PC-9 (cell line): ENCODE data around the gene SNRPD1. TPM values are rescaled to one million over a fixed set of nuclear protein-coding genes. Genes with fewer than 3 reads are reported as not detected.
A peak's percentile ranks its signal among the peaks of the same experiment; 100 is the strongest.
"Not testable (repeated sequence)": the region's sequence is repeated elsewhere in the genome, so short reads cannot be mapped to it uniquely, and the experiment has no call there.

Experiments
- BruUV-seq: library from RNA; stranded (reverse); fragments of 400-500 nt; replicated peaks from 2 replicates; lab custom pipeline; 2021; lab: Mats Ljungman, UMichigan
- CTCF ChIA-PET: fragments of 300-600 bp; sonication (Branson Sonifier 250); formaldehyde crosslinking; loops from one replicate; lab custom pipeline; 2022; ENCODE audit warnings: antibody characterized with exemption; lab: Charles Lee
- POLR2A ChIA-PET: fragments of 300-600 bp; sonication (Branson Sonifier 250); formaldehyde crosslinking; loops from one replicate; lab custom pipeline; 2022; ENCODE audit warnings: antibody characterized with exemption; ENCODE audit not compliant: unreplicated experiment; lab: Charles Lee
- DNase-seq, 2 experiments: peaks; one replicate each; pipeline versions ENCODE4 v3.0.0 to v3.0.0-alpha.2; 2015 to 2022; ENCODE audit warnings: mixed read lengths in 1 of 2
- H2AFZ ChIP-seq: fragments of 200-600 bp; sonication (generic); 2 replicates; pipeline ENCODE4 v1.8.1; 2017; ENCODE audit warnings: antibody characterized with exemption
- H3F3A ChIP-seq: fragments of 200-600 bp; sonication (generic); 2 replicates; pipeline ENCODE4 v1.8.1; 2017; ENCODE audit warnings: antibody characterized with exemption, mild to moderate bottlenecking, low read depth; ENCODE audit not compliant: insufficient read depth
- H3K27ac ChIP-seq: fragments of 200-600 bp; sonication (generic); 2 replicates; pipeline ENCODE4 v1.6.1; 2016; ENCODE audit warnings: mixed run types
- H3K27me3 ChIP-seq: fragments of 200-600 bp; sonication (generic); 2 replicates; pipeline ENCODE4 v1.6.1; 2016; ENCODE audit warnings: low read depth, mixed run types; ENCODE audit not compliant: insufficient read depth
- H3K36me3 ChIP-seq: fragments of 200-600 bp; sonication (generic); 2 replicates; pipeline ENCODE4 v1.6.1; 2016; ENCODE audit warnings: low read depth, mixed run types
- H3K4me1 ChIP-seq: fragments of 200-600 bp; sonication (generic); replicated peaks from 2 replicates; pipeline ENCODE4 v1.6.1; 2016; ENCODE audit warnings: mixed run types; ENCODE audit not compliant: insufficient read depth
- H3K4me2 ChIP-seq: fragments of 200-600 bp; sonication (generic); 2 replicates; pipeline ENCODE4 v1.6.1; 2017; ENCODE audit warnings: mixed run types
- H3K4me3 ChIP-seq: fragments of 200-600 bp; sonication (generic); 2 replicates; pipeline ENCODE4 v1.6.1; 2016; ENCODE audit warnings: mixed run types
- H3K79me2 ChIP-seq: fragments of 200-600 bp; sonication (generic); 2 replicates; pipeline ENCODE4 v1.6.1; 2017; ENCODE audit warnings: low read depth, mixed run types
- H3K9me2 ChIP-seq: fragments of 200-600 bp; sonication (generic); 2 replicates; pipeline ENCODE4 v1.8.1; 2017; ENCODE audit warnings: mild to moderate bottlenecking; ENCODE audit not compliant: insufficient read depth
- H3K9me3 ChIP-seq: fragments of 200-600 bp; sonication (generic); 2 replicates; pipeline ENCODE4 v1.8.1; 2016; ENCODE audit warnings: low read depth; ENCODE audit not compliant: insufficient read depth
- H4K20me1 ChIP-seq: fragments of 200-600 bp; sonication (generic); 2 replicates; pipeline ENCODE4 v1.8.1; 2017; ENCODE audit not compliant: insufficient read depth
- EZH2 ChIP-seq: fragments of 200-600 bp; sonication (generic); IDR thresholded peaks from 2 replicates; pipeline ENCODE4 v1.8.0; 2017; ENCODE audit warnings: antibody characterized with exemption, low read depth
- intact Hi-C: fragments of 100-400 bp; cut with micrococcal nuclease; formaldehyde crosslinking; loops from one replicate; pipeline ENCODE4 v1.10.0; 2022; ENCODE audit not compliant: unreplicated experiment
- total RNA-seq: library from RNA; stranded (reverse); gene quantifications from 2 replicates; pipeline ENCODE4 v1.2.3, GENCODE V29; 2021
- TF ChIP-seq, protein P1 (sequence below): fragments of 200-600 bp; sonication (generic); conservative IDR thresholded peaks from 2 replicates; pipeline ENCODE4 v1.6.1; 2017; ENCODE audit warnings: mixed run types, antibody characterized with exemption, mild to moderate bottlenecking, moderate library complexity

Gene SNRPD1
- total RNA-seq, 1 experiment from 2014 or later = 57.6 TPM

- no peaks in the 10 kb centered on the region for H3K9me2 ChIP-seq
- intact Hi-C loops = loop anchor here (10.0 kb wide), 1 partner anchor 410 kb away; no protein-coding TSS in a partner anchor
- H3F3A ChIP-seq = peaks cover 6% of the 10 kb centered on the region
- H3K4me2 ChIP-seq = no peak overlapping the region
- no peak for DNase-seq
- no peaks in the 10 kb centered on the region for H3K9me3 ChIP-seq
- no peak overlapping the region for H3K4me3 ChIP-seq
- no peak overlapping the region for H2AFZ ChIP-seq
- no peak overlapping the region for H3K27ac ChIP-seq
- no peaks in the 10 kb centered on the region for H3K27me3 ChIP-seq
- POLR2A ChIA-PET = no interaction called here
- no peaks in the 10 kb centered on the region for H3K79me2 ChIP-seq
- no peaks in the 10 kb centered on the region for H4K20me1 ChIP-seq
- no TSS peak for BruUV-seq
- no peaks in the 10 kb centered on the region for H3K36me3 ChIP-seq
- H3K4me1 ChIP-seq = no peaks in the 10 kb centered on the region
- CTCF ChIA-PET = no interaction called here
- no peak for TF ChIP-seq EZH2
- TF ChIP-seq, protein P1, sequence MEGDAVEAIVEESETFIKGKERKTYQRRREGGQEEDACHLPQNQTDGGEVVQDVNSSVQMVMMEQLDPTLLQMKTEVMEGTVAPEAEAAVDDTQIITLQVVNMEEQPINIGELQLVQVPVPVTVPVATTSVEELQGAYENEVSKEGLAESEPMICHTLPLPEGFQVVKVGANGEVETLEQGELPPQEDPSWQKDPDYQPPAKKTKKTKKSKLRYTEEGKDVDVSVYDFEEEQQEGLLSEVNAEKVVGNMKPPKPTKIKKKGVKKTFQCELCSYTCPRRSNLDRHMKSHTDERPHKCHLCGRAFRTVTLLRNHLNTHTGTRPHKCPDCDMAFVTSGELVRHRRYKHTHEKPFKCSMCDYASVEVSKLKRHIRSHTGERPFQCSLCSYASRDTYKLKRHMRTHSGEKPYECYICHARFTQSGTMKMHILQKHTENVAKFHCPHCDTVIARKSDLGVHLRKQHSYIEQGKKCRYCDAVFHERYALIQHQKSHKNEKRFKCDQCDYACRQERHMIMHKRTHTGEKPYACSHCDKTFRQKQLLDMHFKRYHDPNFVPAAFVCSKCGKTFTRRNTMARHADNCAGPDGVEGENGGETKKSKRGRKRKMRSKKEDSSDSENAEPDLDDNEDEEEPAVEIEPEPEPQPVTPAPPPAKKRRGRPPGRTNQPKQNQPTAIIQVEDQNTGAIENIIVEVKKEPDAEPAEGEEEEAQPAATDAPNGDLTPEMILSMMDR = no peak
Observed at GRCh38 chr18:21605213-21605612, 6.9 kb upstream of the SNRPD1 start.

GRCh38 chr18:21611401-21612124 is 551 bp upstream of the SNRPD1 start:
- intact Hi-C loops = loop anchor here (10.0 kb wide), 1 partner anchor 133 kb away; the partner anchor contains the start of gene MIB1
- TSS peak; percentile 21 for BruUV-seq
- peak overlapping the region; percentile 77; the same call in 1 of the 2 replicates for H2AFZ ChIP-seq

DNA sequence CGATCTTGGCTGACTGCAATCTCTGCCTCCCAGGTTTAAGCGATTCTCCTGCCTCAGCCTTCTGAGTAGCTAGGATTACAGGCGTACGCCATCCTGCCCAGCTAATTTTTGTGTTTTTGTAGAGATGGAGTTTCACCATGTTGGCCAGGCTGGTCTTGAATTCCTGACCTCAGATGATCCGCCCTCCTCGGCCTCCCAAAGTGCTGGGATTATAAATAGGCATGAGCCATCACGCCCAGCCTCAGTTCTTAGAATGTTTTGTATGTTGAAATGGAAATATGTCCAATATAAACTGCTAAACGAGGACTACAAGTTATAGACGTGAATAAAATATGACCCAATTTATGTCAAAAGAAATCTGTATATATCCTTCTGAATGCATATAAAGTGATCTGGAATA is 9.5 kb downstream of the SNRPD1 start:
- H3K27me3 ChIP-seq, H3K9me3 ChIP-seq, intact Hi-C loops, BruUV-seq, H3K36me3 ChIP-seq, H3K4me1 ChIP-seq, H2AFZ ChIP-seq, POLR2A ChIA-PET, CTCF ChIA-PET, H3K27ac ChIP-seq, DNase-seq, H3K9me2 ChIP-seq, H3K4me3 ChIP-seq, H3F3A ChIP-seq, H3K4me2 ChIP-seq: not testable (repeated sequence)
- Histone ChIP-seq H3K79me2 (peaks cover 66% of the 10 kb centered on the region), H4K20me1 (peaks cover 42% of the 10 kb centered on the region)

More at GRCh38 chr18:21611401-21612124, 551 bp upstream of the SNRPD1 start:
- H3K27ac ChIP-seq = peak overlapping the region; percentile 75
- POLR2A ChIA-PET, H3K36me3 ChIP-seq, H3K27me3 ChIP-seq, H3F3A ChIP-seq, H3K9me2 ChIP-seq, H3K9me3 ChIP-seq, DNase-seq: not testable (repeated sequence)
- CTCF ChIA-PET = interaction anchor here (0.6 to 1.6 kb wide), 2 partner anchors 9 to 10 kb away, joined by 10 read pairs; no protein-coding TSS in a partner anchor
- peaks cover 12% of the 10 kb centered on the region; the same call in 1 of the 2 replicates for H3K4me1 ChIP-seq
- H3K4me3 ChIP-seq = peak overlapping the region; percentile 83
- peak overlapping the region; percentile 81 for H3K4me2 ChIP-seq
- H4K20me1 ChIP-seq = peaks cover 11% of the 10 kb centered on the region
- H3K79me2 ChIP-seq = peaks cover 45% of the 10 kb centered on the region

DNA sequence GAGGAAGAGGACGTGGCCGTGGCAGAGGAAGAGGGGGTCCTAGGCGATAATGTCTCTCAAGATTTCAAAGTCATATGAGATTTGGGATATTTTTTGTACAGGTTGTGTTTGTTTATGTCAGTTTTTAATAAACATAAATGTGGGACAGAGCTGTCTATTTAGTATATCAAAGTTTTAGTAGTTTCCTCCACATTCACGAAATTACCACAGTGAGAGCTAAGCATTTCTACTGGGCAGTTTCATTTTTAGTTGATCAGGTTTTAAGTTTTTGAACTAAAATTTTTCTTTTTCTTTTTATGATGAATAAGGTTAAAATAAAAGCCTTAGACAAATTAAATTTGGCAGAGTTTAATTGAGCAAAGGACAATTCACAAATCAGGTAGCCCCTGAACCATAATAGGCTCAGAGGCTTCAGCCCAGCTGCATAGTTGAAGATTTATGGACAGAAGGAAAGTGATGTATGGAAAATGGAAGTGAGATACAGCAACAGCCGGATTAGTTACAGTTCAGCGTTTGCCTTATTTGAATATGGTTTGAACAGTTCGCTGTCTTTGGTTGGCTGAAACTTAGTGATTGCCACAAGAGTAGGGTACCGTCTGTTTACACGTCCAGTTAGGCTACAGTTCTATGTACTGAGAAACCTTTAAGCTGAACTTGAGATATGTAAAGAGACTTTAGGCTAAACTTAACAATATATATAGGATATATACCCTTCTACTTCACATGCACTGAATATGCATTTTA is 17.1 kb downstream of the SNRPD1 start:
- H3K4me3 ChIP-seq = no peak overlapping the region
- TF ChIP-seq, protein P1 = no peak
- TF ChIP-seq EZH2 = no peak
- no peak overlapping the region for H2AFZ ChIP-seq
- CTCF ChIA-PET = no interaction called here
- no peak for DNase-seq
- peaks cover 4% of the 10 kb centered on the region; the same call in 1 of the 2 replicates for H4K20me1 ChIP-seq
- BruUV-seq = no TSS peak
- H3K4me2 ChIP-seq = no peak overlapping the region
- H3K79me2 ChIP-seq = 0 out of 2 replicates have a peak, but pooled peaks cover 8% of the 10 kb centered on the region
- H3K9me3 ChIP-seq = no peaks in the 10 kb centered on the region
- peaks cover 4% of the 10 kb centered on the region; the same call in 1 of the 2 replicates for H3F3A ChIP-seq
- peaks cover 7% of the 10 kb centered on the region; the same call in 1 of the 2 replicates for H3K36me3 ChIP-seq
- POLR2A ChIA-PET = interaction anchor here (0.6 to 0.7 kb wide), 2 partner anchors 11 to 57 kb away, joined by 4 to 12 read pairs; no protein-coding TSS in a partner anchor
- H3K27ac ChIP-seq = no peak overlapping the region
- no peaks in the 10 kb centered on the region for H3K27me3 ChIP-seq
- H3K4me1 ChIP-seq = no peaks in the 10 kb centered on the region
- H3K9me2 ChIP-seq = no peaks in the 10 kb centered on the region
- intact Hi-C loops = no loop called here
